ENCODE measurements around the gene DCDC1.

Gene DCDC1

DNA sequence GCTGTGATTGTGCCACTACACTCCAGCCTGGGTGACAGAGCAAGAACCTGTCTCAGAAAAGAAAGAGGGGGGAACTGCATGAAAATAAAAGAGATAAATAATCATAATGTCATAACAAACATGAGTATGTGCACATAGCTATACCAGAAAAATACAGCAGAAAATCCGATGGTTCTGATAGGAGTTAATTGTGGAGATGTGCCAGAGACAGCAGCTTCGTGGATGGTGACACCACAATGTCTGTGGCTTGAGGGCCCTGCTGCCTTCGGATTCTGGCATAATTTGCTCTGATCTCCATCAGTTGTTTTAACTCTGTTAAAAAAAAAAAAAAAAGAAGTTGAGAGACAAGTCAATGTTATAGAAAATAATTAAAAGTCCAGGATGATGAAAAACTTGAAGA, 491.1 kb downstream of the DCDC1 start:
- TF ChIP-seq FOXP2 (optimal IDR thresholded peaks at IDR 0.05; ENCODE audit: borderline replicate concordance, extremely low read depth, extremely low read length, insufficient read depth) = no peak
- TF ChIP-seq, protein P1, sequence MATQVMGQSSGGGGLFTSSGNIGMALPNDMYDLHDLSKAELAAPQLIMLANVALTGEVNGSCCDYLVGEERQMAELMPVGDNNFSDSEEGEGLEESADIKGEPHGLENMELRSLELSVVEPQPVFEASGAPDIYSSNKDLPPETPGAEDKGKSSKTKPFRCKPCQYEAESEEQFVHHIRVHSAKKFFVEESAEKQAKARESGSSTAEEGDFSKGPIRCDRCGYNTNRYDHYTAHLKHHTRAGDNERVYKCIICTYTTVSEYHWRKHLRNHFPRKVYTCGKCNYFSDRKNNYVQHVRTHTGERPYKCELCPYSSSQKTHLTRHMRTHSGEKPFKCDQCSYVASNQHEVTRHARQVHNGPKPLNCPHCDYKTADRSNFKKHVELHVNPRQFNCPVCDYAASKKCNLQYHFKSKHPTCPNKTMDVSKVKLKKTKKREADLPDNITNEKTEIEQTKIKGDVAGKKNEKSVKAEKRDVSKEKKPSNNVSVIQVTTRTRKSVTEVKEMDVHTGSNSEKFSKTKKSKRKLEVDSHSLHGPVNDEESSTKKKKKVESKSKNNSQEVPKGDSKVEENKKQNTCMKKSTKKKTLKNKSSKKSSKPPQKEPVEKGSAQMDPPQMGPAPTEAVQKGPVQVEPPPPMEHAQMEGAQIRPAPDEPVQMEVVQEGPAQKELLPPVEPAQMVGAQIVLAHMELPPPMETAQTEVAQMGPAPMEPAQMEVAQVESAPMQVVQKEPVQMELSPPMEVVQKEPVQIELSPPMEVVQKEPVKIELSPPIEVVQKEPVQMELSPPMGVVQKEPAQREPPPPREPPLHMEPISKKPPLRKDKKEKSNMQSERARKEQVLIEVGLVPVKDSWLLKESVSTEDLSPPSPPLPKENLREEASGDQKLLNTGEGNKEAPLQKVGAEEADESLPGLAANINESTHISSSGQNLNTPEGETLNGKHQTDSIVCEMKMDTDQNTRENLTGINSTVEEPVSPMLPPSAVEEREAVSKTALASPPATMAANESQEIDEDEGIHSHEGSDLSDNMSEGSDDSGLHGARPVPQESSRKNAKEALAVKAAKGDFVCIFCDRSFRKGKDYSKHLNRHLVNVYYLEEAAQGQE (IDR thresholded peaks at IDR 0.05; ENCODE audit: insufficient read depth in 1 of 2, low read depth in 2 of 2, low read length in 2 of 2) = no peak
- no peak for TF ChIP-seq POLR2AphosphoS5 (IDR thresholded peaks at IDR 0.05; ENCODE audit: low read depth, low read length)
- TF ChIP-seq TAF1 (IDR thresholded peaks at IDR 0.05; ENCODE audit: borderline replicate concordance, insufficient read depth, low read length) = no peak
- no peak for TF ChIP-seq SIN3A (IDR thresholded peaks at IDR 0.05; ENCODE audit: borderline replicate concordance, insufficient read depth, low read length)

DNA sequence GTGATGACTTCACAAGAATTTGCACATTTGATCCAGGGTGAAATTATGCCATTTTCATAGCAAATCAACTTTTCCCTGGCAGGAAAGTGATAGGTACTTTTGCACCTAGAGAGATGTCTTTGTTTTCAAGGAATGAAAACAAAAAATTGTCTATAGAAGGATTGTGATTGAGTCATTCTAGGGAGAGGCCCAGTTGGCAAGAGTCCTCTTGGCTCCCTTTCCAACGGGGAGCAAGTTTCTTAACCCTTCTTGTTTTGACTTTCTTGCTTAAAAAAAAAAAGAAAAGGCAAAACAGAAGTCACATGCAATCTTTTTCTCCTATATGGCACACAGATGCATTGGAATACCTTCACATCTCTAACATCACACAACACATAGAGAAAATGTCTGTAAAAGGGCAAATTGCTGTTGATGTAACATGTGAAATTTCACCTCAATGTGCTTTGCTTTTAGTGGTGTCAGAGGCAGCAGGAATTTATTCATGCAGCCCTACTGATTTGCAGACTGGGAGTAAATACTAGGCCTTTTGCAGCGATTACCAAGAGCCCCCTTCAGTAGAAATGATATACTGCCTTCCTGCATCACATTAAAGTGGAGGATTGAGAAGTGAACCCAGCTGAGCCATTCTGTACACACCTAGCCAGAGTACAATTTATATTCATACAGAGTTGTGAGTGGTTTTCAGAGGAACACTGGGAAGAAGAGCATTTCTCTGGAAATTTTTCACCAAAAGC, 492.7 kb downstream of the DCDC1 start:
- TF ChIP-seq, protein P1 (IDR thresholded peaks at IDR 0.05; ENCODE audit: insufficient read depth in 1 of 2, low read depth in 2 of 2, low read length in 2 of 2) = no peak
- TF ChIP-seq FOXP2 (optimal IDR thresholded peaks at IDR 0.05; ENCODE audit: borderline replicate concordance, extremely low read depth, extremely low read length, insufficient read depth) (no peak), POLR2AphosphoS5 (IDR thresholded peaks at IDR 0.05; ENCODE audit: low read depth, low read length) (no peak), SIN3A (IDR thresholded peaks at IDR 0.05; ENCODE audit: borderline replicate concordance, insufficient read depth, low read length) (no peak), TAF1 (IDR thresholded peaks at IDR 0.05; ENCODE audit: borderline replicate concordance, insufficient read depth, low read length) (no peak)

DNA sequence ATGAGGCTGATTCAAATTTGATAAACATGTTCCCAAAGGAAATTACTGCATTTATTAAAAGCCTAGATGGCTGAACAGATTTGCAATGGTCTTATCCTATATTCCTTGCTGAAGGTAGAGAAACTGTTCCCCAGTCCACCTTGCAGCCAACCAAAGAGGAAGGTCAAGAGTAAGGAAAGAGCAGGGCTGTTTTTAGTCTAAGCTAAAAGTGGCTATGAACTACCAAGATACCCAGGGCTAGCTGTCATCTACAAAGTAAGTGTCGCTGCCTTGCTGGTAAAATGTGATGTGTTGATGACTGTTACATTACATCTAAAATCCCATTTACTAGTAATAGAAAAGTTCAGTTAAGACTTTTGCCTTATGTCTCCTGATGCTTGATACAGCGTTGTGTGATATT, 493.3 kb downstream of the DCDC1 start:
- TF ChIP-seq, protein P1 (IDR thresholded peaks at IDR 0.05; ENCODE audit: insufficient read depth in 1 of 2, low read depth in 2 of 2, low read length in 2 of 2) = no peak
- no peak for TF ChIP-seq POLR2AphosphoS5 (IDR thresholded peaks at IDR 0.05; ENCODE audit: low read depth, low read length)
- no peak for TF ChIP-seq TAF1 (IDR thresholded peaks at IDR 0.05; ENCODE audit: borderline replicate concordance, insufficient read depth, low read length)
- TF ChIP-seq SIN3A (IDR thresholded peaks at IDR 0.05; ENCODE audit: borderline replicate concordance, insufficient read depth, low read length) = no peak
- TF ChIP-seq FOXP2 (optimal IDR thresholded peaks at IDR 0.05; ENCODE audit: borderline replicate concordance, extremely low read depth, extremely low read length, insufficient read depth) = no peak

DNA sequence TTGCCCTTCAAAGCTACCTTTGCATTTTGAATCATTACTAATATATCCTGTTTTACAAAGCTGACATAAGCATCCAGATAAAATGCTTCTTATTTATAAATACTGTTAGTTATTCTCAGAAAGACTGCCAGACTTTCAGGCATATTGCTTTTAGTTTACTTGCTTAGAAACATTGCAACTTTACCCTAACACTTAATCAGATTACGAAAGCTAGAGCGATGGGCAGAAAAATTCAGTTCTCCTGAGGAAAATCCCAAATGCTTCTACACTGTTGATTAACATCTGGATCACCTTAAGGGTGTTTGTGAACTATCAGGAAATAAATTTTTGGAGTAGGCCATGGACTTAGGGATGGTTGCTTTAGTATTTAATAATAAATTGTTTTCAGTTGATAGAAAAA, 493.7 kb downstream of the DCDC1 start:
- TF ChIP-seq FOXP2 (optimal IDR thresholded peaks at IDR 0.05; ENCODE audit: borderline replicate concordance, extremely low read depth, extremely low read length, insufficient read depth) = no peak

DNA sequence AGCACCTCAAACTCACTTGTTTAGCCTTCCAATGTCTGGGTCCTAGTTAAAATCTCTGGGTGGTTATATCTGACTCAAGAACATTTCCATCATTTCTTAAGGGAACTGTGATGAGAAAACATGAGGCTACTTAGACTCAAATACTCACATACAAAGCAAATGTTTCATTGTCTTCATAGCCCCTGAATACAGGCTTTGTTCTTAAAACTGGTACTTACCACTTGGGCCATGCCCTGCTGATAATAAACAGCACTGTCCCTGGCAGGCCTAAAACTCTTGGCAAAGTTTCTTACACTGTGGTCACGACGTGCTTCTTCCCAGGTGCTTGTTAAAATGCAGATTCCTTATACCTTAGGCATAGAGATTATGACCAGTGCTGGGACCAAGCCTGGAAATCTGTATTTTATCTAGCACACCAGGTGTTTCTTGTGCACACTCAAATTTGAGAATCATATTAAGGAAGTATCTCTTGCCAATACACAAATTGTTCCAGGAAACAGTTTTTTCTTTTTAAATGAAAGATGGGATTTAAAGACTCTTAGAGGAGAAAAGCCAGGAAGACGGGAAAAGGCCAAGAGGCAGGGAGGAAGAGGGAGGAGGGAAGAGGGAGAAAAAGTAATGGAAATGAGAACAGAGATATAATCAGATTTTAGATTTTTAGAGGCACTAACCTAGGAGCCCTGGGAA, 495.5 kb downstream of the DCDC1 start:
- TF ChIP-seq SIN3A (IDR thresholded peaks at IDR 0.05; ENCODE audit: borderline replicate concordance, insufficient read depth, low read length) = no peak

DNA sequence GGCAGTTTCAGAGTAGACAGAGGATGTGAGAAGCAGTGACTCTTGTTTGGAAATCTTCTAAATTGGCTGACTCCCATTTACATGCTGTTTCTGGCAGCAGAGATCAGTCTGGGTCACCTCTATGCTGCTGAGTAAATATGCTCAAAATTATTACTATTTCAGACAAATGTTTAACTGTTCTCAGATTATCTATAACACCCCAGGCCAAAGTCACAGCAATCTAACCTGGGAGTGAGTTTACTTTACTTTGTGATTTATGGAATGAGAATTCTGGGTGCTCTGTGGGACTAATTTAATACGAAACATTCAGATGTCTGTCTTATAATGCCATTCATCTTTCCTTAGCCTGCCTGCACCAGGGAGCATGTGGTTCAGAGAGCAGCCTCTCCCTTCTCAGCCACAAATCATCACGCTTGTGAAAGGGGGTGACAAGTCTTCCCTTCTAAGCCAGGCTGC, 500.9 kb downstream of the DCDC1 start:
- TF ChIP-seq TAF1 (IDR thresholded peaks at IDR 0.05; ENCODE audit: borderline replicate concordance, insufficient read depth, low read length) (no peak), FOXP2 (optimal IDR thresholded peaks at IDR 0.05; ENCODE audit: borderline replicate concordance, extremely low read depth, extremely low read length, insufficient read depth) (no peak), SIN3A (IDR thresholded peaks at IDR 0.05; ENCODE audit: borderline replicate concordance, insufficient read depth, low read length) (no peak), POLR2AphosphoS5 (IDR thresholded peaks at IDR 0.05; ENCODE audit: low read depth, low read length) (no peak)
- TF ChIP-seq, protein P1 (IDR thresholded peaks at IDR 0.05; ENCODE audit: insufficient read depth in 1 of 2, low read depth in 2 of 2, low read length in 2 of 2) = no peak

All from PFSK-1 (cell line).